BE2C (cell line): Measurements from ENCODE around the gene PLEKHA6.

Experiments used
- DNase-seq: peaks from one replicate; pipeline ENCODE4 v3.0.0-alpha.2; 2020
- H3K27me3 ChIP-seq: fragments of 250-450 bp; sonication (Bioruptor Pico); 2 replicates; pipeline ENCODE4 v1.5.1; 2020; ENCODE audit warnings: mild to moderate bottlenecking
- H3K36me3 ChIP-seq: fragments of 250-450 bp; sonication (Bioruptor Pico); 2 replicates; pipeline ENCODE4 v1.5.1; 2020; ENCODE audit warnings: mild to moderate bottlenecking
- H3K4me1 ChIP-seq: fragments of 250-450 bp; sonication (Bioruptor Pico); 2 replicates; pipeline ENCODE4 v1.5.1; 2020
- H3K4me3 ChIP-seq: 2 replicates; pipeline ENCODE4 v1.5.1; 2011; ENCODE audit warnings: low read depth, low read length
- H3K9me3 ChIP-seq: fragments of 250-450 bp; sonication (Bioruptor Pico); 2 replicates; pipeline ENCODE4 v1.5.1; 2020
- TF ChIP-seq, protein P1 (sequence below): IDR thresholded peaks from 2 replicates; pipeline ENCODE4 v1.5.1; 2012; ENCODE audit warnings: mild to moderate bottlenecking, low read depth, low read length

PLEKHA6 gene

GRCh38 chr1:204296431-204296988 lies 63.2 kb downstream of the PLEKHA6 start:
- no peaks in the 10 kb centered on the region for H3K27me3 ChIP-seq
- no peak for DNase-seq
- no peaks in the 10 kb centered on the region; the same call in 1 of the 2 replicates for H3K36me3 ChIP-seq
- TF ChIP-seq, protein P1, sequence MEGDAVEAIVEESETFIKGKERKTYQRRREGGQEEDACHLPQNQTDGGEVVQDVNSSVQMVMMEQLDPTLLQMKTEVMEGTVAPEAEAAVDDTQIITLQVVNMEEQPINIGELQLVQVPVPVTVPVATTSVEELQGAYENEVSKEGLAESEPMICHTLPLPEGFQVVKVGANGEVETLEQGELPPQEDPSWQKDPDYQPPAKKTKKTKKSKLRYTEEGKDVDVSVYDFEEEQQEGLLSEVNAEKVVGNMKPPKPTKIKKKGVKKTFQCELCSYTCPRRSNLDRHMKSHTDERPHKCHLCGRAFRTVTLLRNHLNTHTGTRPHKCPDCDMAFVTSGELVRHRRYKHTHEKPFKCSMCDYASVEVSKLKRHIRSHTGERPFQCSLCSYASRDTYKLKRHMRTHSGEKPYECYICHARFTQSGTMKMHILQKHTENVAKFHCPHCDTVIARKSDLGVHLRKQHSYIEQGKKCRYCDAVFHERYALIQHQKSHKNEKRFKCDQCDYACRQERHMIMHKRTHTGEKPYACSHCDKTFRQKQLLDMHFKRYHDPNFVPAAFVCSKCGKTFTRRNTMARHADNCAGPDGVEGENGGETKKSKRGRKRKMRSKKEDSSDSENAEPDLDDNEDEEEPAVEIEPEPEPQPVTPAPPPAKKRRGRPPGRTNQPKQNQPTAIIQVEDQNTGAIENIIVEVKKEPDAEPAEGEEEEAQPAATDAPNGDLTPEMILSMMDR: no peak
- no peaks in the 10 kb centered on the region for H3K9me3 ChIP-seq
- no peak overlapping the region for H3K4me3 ChIP-seq
- H3K4me1 ChIP-seq: peaks cover 78% of the 10 kb centered on the region

DNA sequence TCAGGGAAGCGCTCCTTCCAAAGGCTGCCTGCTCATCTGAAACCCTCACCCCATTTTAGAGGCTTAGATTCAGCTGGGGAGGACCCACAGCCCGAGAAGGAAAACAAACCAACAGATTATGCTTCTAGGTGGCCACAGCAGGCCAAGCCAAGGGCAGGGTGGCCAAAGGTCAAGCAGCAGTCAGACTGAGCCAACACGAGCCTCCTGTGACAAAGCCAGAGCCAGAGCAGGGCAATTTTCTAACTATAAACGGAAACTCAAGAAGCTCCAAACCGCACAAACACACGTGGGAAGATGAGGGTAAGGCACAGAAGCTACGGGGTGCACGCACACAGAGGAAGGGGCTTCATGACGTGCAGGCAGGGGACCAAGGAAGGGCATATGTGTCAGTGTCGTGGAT lies 64.1 kb downstream of the PLEKHA6 start:
- Histone ChIP-seq H3K4me3 (no peak overlapping the region), H3K9me3 (no peaks in the 10 kb centered on the region), H3K36me3 (no peaks in the 10 kb centered on the region; the same call in 1 of the 2 replicates), H3K4me1 (peaks cover 69% of the 10 kb centered on the region), H3K27me3 (no peaks in the 10 kb centered on the region)
- DNase-seq: no peak
- TF ChIP-seq, protein P1: no peak

- H3K9me3 ChIP-seq: no peaks in the 10 kb centered on the region
- H3K4me3 ChIP-seq: no peak overlapping the region
- peaks cover 67% of the 10 kb centered on the region for H3K4me1 ChIP-seq
- DNase-seq: no peak
- TF ChIP-seq, protein P1: no peak
- H3K27me3 ChIP-seq: no peaks in the 10 kb centered on the region
- no peaks in the 10 kb centered on the region; the same call in 1 of the 2 replicates for H3K36me3 ChIP-seq
Observed at GRCh38 chr1:204294357-204294756, 65.4 kb downstream of the PLEKHA6 start.

- no peak overlapping the region for H3K4me3 ChIP-seq
- no peaks in the 10 kb centered on the region for H3K27me3 ChIP-seq
- DNase-seq: no peak
- H3K36me3 ChIP-seq: no peaks in the 10 kb centered on the region; the same call in 1 of the 2 replicates
- peaks cover 64% of the 10 kb centered on the region for H3K4me1 ChIP-seq
- H3K9me3 ChIP-seq: no peaks in the 10 kb centered on the region
- TF ChIP-seq, protein P1: no peak
Observed at GRCh38 chr1:204293605-204294337, 66.0 kb downstream of the PLEKHA6 start.

GRCh38 chr1:204292740-204293139 lies 67.0 kb downstream of the PLEKHA6 start:
- H3K9me3 ChIP-seq: no peaks in the 10 kb centered on the region
- H3K4me1 ChIP-seq: peaks cover 54% of the 10 kb centered on the region
- no peak for DNase-seq
- H3K27me3 ChIP-seq: no peaks in the 10 kb centered on the region
- no peaks in the 10 kb centered on the region; the same call in 1 of the 2 replicates for H3K36me3 ChIP-seq
- no peak overlapping the region for H3K4me3 ChIP-seq
- TF ChIP-seq, protein P1: no peak

- Histone ChIP-seq H3K27me3 (no peaks in the 10 kb centered on the region), H3K4me3 (peak overlapping the region; percentile 63), H3K4me1 (peaks cover 38% of the 10 kb centered on the region), H3K36me3 (no peaks in the 10 kb centered on the region; the same call in 1 of the 2 replicates), H3K9me3 (no peaks in the 10 kb centered on the region)
- TF ChIP-seq, protein P1: no peak
- peak; percentile 72 for DNase-seq
Observed at GRCh38 chr1:204289280-204289679, 70.4 kb downstream of the PLEKHA6 start.
